Subcutaneous adipose tissue (tissue), 4 donors: Measurements from ENCODE around the gene TACC2. TPM values are rescaled to one million over a fixed set of nuclear protein-coding genes. Genes with fewer than 3 reads are reported as not detected.

Source experiments
- CTCF ChIP-seq: fragments of 450-650 bp; IDR thresholded peaks from one replicate; pipeline ENCODE4 v1.5.1; 2016; ENCODE audit warnings: low read depth, mild to moderate bottlenecking, control low read depth, antibody characterized with exemption, moderate library complexity
- total RNA-seq, 4 donors: library from RNA; depleted of rRNA; stranded (reverse); fragments of >200 nt; gene quantifications; one replicate each; pipeline ENCODE4 v1.1.0, GENCODE V29; 2016

TACC2 gene
- total RNA-seq, 4 donors from 2014 or later = 16.1 to 71.6 (median 23.3) TPM

- no peak for TF ChIP-seq CTCF
Measured at GRCh38 chr10:122040786-122041185, 51.8 kb downstream of the TACC2 start.

GRCh38 chr10:122042836-122043235 lies 53.9 kb downstream of the TACC2 start:
- no peak for TF ChIP-seq CTCF

GRCh38 chr10:122044045-122044661 lies 55.2 kb downstream of the TACC2 start:
- no peak for TF ChIP-seq CTCF

- no peak for TF ChIP-seq CTCF
Measured at GRCh38 chr10:122044713-122045112, 55.8 kb downstream of the TACC2 start.

GRCh38 chr10:122045212-122045611 lies 56.2 kb downstream of the TACC2 start:
- TF ChIP-seq CTCF = no peak

GRCh38 chr10:122047560-122047959 lies 58.6 kb downstream of the TACC2 start:
- no peak for TF ChIP-seq CTCF

- TF ChIP-seq CTCF = no peak
Measured at GRCh38 chr10:122049076-122049475, 60.1 kb downstream of the TACC2 start.
